HUDEP-2 (cell line): ENCODE results near the gene GALNT18.

ENCODE experiments used
- DNase-seq, 76 experiments: peaks; one replicate each; lab custom pipeline; 2025; ENCODE audit not compliant: unreplicated experiment in 76 of 76; lab: John Stamatoyannopoulos, UW

Gene GALNT18

DNA sequence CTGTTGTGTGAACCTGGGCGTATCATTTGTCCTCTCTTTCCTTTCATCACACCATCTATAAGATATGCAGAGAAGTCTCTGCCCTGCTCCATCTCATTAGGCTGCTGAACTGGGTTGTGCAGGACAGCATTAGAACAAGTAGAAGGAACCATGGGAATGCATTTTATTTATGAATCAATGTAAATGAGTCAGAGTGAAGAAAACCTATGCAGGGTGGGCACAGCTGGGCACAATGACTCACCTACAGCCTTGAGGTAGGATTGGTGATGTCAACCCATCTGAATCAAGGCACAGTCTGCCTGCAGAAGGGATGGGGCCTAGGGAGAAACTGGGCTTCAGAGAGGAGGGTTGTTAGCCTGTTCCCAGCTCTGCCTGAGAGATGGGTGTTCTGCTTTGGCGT lies 392.2 kb downstream of the GALNT18 start:
- DNase-seq: no peak

- no peak for DNase-seq
Observed at GRCh38 chr11:11227296-11228085, 394.3 kb downstream of the GALNT18 start.
